Stimulated activated CD4-positive, alpha-beta T cell treated with anti-CD3 and anti-CD28 coated beads, TNF-alpha, amount 100 ng/mL, for 24 hours (primary cell): ENCODE results near the gene MR1.

Experiments
- DNase-seq, 3 experiments: peaks; one replicate each; pipeline ENCODE4 v3.0.0-alpha.2; 2020; ENCODE audit warnings: low read depth in 3 of 3

The MR1 gene

GRCh38 chr1:181090641-181091126 is 56.9 kb downstream of the MR1 start:
- DNase-seq, result peak in 1 of 3 experiments; percentile 50

- no peak for DNase-seq
Measured at GRCh38 chr1:181091309-181092040, 57.7 kb downstream of the MR1 start.

GRCh38 chr1:181092056-181092455 is 58.3 kb downstream of the MR1 start:
- DNase-seq, result no peak

- no peak for DNase-seq
Measured at GRCh38 chr1:181092883-181093458, 59.2 kb downstream of the MR1 start.

- DNase-seq, result no peak
Measured at GRCh38 chr1:181094416-181095212, 60.8 kb downstream of the MR1 start.

- DNase-seq, result no peak
Measured at GRCh38 chr1:181095260-181095659, 61.5 kb downstream of the MR1 start.

- DNase-seq, result no peak
Measured at GRCh38 chr1:181095763-181096184, 62.0 kb downstream of the MR1 start.

- DNase-seq, result no peak
Measured at GRCh38 chr1:181097242-181097641, 63.5 kb downstream of the MR1 start.

GRCh38 chr1:181099152-181100014 is 65.6 kb downstream of the MR1 start:
- DNase-seq, result peak in 2 of 3 experiments; percentile 22 to 52

- DNase-seq, result peak in 1 of 3 experiments; percentile 58
Measured at GRCh38 chr1:181100015-181100905, 66.5 kb downstream of the MR1 start.

- DNase-seq, result no peak
Measured at GRCh38 chr1:181100934-181101333, 67.2 kb downstream of the MR1 start.

GRCh38 chr1:181101581-181102226 is 67.9 kb downstream of the MR1 start:
- no peak for DNase-seq

- no peak for DNase-seq
Measured at GRCh38 chr1:181102841-181103240, 69.1 kb downstream of the MR1 start.

- no peak for DNase-seq
Measured at GRCh38 chr1:181103399-181103798, 69.6 kb downstream of the MR1 start.

GRCh38 chr1:181104042-181104789 is 70.4 kb downstream of the MR1 start:
- DNase-seq, result no peak

- peak in 1 of 3 experiments; percentile 27 for DNase-seq
Measured at GRCh38 chr1:181104790-181105133, 71.0 kb downstream of the MR1 start.

GRCh38 chr1:181105134-181106021 is 71.6 kb downstream of the MR1 start:
- peak; percentile 85 to 91 (median 85) for DNase-seq

- DNase-seq, result no peak
Measured at GRCh38 chr1:181106022-181106312, 72.2 kb downstream of the MR1 start.

GRCh38 chr1:181106479-181106878 is 72.7 kb downstream of the MR1 start:
- no peak for DNase-seq
